Umbilical cord (tissue), 2 donors: Measurements from ENCODE around the gene CATSPERZ. TPM values are rescaled to one million over a fixed set of nuclear protein-coding genes. Genes with fewer than 3 reads are reported as not detected.

Experiments used
- DNase-seq: peaks from one replicate; pipeline ENCODE4 v3.0.0-alpha.2; 2015; ENCODE audit warnings: low spot score
- total RNA-seq: library from RNA; depleted of rRNA; stranded (reverse); fragments of >200 nt; gene quantifications from one replicate; pipeline ENCODE4 v1.2.3, GENCODE V29; 2014; ENCODE audit warnings: low replicate concordance; ENCODE audit not compliant: insufficient read depth

The CATSPERZ gene, protein sequence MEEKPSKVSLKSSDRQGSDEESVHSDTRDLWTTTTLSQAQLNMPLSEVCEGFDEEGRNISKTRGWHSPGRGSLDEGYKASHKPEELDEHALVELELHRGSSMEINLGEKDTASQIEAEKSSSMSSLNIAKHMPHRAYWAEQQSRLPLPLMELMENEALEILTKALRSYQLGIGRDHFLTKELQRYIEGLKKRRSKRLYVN
- not detected for total RNA-seq

DNA sequence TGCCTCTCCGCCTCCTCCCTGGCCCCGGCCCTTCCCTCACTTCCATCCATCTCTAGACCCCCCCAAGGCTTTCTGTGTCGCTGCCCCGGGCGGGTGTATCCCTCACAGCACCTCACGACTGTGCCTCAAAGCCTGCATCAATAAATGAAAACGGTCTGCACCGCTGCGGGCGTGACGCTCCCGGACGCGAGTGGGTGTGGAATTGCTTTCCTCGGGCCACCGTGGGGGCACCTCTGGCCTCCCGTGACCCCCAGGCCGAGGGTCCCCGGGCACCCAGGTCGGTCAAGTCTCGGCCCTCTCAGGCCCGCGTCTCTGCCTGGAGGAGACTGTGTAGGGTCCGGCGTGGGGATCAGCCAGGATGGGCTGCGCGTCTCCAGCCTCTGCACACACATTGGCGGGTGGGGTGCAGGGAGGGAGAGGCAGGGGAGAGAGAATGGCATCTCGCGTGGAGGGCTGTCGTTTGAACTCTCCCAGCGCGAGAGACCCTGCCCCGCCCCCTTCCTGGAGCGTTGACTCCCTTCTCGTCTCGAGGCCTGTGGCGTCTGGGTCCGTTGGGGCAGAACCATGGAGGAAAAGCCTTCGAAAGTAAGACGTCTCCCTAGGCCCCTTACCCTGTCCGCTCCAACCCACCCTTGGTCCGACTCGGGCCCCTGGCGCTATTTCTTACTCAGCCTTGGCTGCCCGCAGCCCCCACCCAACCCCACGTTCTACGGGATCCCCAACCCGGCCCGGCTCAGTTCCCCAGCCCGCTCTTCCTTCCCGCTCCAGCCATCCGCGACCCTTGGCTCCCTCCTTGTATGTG lies at the start of gene CATSPERZ:
Gene CATSPERZ, plus strand, starts transcription at position 512 of the 802 bp plus-strand sequence. Its CDS starts 53 bp downstream, at position 565.
- no peak for DNase-seq

DNA sequence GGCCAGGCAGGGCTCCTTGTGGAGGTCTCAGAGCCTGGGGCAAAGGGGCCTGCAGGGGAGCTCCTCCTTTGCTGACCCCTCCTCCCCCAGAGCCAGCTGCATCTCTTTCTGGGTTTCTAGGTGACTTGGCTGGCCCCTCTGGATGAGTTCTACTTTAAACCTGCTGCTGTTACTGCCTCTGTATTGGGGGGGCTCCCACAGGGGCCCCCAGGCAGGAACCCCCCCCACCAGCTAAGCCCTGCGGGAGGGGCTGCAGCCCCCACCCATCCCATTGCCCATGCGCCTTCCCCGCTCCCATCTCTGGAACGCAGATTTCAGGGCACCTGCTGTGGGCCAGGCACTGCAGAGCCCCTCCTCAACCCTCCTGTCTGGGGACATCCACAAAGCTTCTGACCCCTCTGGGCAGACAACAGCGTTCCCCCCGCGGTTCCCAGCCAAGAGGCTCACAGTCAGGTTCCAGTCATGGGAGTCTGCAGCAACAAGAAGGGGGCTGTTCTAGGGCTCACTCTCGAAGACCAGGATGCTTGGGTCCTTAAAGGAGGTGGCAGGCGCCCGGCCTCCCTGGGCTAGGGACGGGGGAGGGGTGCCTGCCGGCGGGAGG lies 49.6 kb upstream of the CATSPERZ start:
- no peak for DNase-seq

DNA sequence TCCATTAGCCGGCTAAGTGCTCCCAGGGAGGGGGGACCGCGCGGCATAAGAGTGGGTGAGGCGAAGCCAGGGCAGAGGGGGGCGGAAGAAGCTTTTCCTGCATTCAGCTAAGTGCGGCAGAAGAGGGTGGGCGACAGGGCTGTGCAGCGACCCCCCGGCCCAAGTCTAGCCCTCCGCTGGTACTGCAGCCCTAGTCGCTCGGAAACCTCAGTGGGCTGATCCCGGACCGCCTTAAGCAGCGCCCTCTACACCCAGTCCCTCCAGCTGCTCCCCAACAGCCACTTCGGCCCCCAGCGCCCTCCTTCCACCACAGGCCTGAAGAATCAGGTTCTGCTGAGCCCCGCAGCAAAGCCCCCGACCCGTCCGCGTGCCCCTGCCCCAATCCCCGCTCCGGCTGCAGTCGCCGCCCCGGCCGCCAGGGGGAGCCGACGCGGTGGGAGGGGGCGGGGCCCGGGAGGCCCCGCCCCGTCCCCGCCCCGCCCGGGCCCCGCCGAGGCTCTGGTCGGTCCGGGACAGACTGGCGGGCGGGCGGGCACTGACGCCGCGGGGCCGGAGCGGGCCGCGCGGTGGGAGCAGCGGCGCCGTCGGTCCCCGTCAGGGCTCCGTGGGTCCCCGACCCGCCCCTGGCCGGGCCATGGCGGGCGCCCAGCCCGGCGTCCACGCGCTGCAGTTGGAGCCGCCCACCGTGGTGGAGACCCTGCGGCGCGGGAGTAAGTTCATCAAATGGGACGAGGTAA lies 49.0 kb upstream of the CATSPERZ start, which contains the start of gene PLCB3:
Gene PLCB3, plus strand, starts transcription at position 515 of the 737 bp plus-strand sequence. Its CDS starts 120 bp downstream, at position 635.
- peak; percentile 49 for DNase-seq

- DNase-seq = no peak
Observed at GRCh38 chr11:64251753-64252002, 48.5 kb upstream of the CATSPERZ start.

GRCh38 chr11:64252003-64252872 lies 47.9 kb upstream of the CATSPERZ start:
- DNase-seq = peak; percentile 44

GRCh38 chr11:64253043-64253442 lies 47.1 kb upstream of the CATSPERZ start:
- no peak for DNase-seq

GRCh38 chr11:64253481-64253880 lies 46.7 kb upstream of the CATSPERZ start:
- DNase-seq = no peak

- DNase-seq = no peak
Observed at GRCh38 chr11:64254326-64254725, 45.8 kb upstream of the CATSPERZ start.

DNA sequence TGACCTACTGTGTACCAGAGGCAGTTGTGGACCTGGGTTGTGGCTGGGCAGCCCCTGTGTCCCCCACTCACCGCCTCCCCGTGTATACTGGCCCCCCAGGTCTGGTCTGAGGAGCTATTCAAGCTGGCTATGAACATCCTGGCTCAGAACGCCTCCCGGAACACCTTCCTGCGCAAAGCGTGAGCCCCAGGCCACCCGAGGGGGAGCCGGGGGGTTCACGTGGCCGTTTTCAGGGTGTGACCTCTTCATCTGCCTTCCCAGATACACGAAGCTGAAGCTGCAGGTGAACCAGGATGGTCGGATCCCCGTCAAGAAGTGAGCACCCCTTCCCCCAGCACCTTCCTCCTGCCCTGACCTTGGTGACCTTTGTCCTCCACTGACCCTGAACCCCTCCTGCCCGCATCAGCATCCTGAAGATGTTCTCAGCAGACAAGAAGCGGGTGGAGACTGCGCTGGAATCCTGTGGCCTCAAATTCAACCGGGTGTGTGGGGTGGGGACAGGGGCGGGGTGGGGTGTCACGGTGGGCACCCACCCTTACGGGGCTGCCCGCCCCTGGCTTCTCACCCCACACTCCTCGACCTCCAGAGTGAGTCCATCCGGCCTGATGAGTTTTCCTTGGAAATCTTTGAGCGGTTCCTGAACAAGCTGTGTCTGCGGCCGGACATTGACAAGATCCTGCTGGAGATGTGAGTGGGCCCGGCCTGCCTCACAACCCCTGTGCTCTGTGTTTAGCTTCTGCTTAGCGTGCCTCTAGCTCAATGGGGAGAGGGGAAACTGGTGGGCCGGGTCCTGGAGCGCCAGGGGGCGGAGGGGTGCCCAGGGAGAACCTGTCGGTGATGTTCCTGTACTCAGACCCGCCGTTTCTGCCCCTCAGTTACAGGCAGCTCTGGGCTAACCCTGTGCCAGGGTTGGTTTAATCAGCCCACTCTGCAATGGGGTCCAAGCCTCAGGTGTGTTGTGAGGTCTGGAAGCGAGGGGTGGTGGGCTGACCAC lies 44.7 kb upstream of the CATSPERZ start:
- no peak for DNase-seq

DNA sequence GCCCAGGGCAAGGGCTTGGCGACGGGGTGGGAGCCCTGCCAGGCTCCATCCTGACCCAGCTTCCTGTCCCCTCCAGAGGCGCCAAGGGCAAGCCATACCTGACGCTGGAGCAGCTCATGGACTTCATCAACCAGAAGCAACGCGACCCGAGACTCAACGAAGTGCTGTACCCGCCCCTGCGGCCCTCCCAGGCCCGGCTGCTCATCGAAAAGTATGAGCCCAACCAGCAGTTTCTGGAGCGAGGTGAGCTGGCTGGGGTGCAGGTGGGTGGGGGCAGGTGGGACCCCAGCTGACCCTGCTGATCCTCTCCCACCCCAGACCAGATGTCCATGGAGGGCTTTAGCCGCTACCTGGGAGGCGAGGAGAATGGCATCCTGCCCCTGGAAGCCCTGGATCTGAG lies 43.9 kb upstream of the CATSPERZ start:
- DNase-seq = no peak

DNA sequence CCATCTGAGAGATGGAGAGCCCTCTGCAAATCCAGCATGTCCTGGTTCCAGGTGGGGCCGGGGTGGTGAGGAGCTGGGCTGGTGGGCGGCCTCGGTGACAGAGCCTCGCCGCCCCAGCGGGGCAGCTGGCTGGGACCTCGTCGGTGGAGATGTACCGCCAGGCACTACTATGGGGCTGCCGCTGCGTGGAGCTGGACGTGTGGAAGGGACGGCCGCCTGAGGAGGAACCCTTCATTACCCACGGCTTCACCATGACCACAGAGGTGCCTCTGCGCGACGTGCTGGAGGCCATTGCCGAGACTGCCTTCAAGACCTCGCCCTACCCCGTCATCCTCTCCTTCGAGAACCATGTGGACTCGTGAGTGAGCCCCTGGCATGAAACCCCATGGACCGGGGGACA lies 41.8 kb upstream of the CATSPERZ start:
- DNase-seq = no peak

- no peak for DNase-seq
Observed at GRCh38 chr11:64258946-64259532, 41.1 kb upstream of the CATSPERZ start.

DNA sequence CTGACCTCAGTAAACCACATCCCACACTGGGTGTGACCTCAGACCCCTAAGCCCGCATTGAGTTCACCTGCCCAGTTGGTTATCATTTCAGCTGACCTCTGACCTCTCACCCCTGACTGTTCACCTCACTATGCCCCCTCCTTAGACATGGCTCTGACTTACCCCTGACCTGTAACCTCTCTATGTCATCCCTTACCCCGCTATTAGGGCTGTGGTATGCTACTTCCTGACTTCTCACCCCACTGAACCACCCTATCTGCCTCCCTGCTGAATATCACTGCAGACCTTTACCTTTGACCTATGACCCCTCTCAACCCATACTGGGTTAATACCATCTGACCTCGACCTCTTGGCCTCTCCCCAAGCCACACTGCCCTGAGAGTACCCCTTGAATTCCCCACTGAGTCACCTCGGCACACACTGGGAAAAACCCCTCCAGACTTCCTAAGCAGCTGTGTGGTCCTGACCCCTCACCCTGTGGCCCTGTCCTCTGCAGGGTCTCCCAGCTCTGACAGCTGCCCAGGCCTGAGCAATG lies 40.6 kb upstream of the CATSPERZ start:
- no peak for DNase-seq

- no peak for DNase-seq
Observed at GRCh38 chr11:64260147-64260708, 39.9 kb upstream of the CATSPERZ start.

GRCh38 chr11:64261556-64262080 lies 38.5 kb upstream of the CATSPERZ start:
- DNase-seq = no peak

- DNase-seq = no peak
Observed at GRCh38 chr11:64262271-64263002, 37.7 kb upstream of the CATSPERZ start.

DNA sequence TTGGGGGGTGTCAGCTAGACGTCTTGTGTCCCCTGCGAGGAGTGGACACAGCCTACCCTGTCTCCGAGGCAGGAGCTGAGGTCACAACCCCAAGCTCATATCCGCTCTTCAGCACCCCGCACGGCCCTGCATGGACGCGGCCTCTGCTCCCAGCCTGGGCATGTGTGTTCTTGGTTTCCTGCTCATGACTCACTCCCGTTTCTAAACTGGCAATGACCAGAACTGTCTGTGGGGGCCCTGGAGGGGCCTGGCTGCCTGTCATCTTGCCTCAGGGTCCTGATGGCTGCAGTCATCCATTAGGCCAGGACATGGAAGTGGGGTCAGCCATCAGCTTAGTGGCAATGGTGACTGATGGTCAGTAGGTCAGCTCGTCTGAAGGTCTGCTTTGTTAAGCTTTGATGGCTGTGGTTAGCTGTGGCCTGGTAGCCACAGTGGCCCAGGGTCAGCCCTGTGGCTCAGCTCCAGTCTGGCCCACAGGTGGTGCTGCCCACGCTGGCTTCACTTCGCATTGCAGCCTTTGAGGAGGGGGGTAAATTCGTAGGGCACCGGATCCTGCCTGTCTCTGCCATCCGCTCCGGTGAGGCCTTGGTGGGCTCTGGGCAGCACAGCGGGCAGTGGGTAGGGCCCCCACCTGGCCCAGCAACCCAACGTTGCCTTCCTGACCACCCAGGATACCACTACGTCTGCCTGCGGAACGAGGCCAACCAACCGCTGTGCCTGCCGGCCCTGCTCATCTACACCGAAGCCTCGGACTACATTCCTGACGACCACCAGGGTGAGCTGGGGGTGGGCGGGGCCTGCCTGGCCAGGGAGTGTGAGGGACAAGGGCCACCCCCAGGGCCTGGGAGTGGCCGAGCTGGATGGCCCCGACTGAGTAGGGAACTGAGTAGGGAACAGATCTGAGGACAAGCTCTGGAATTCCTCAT lies 36.9 kb upstream of the CATSPERZ start:
- no peak for DNase-seq
